Mononuclear cell (primary cell): Measurements from ENCODE around the gene FBXL5. TPM values are rescaled to one million over a fixed set of nuclear protein-coding genes. Genes with fewer than 3 reads are reported as not detected.
A peak's percentile ranks its signal among the peaks of the same experiment; 100 is the strongest.

Source experiments
- H3K27me3 ChIP-seq: 2 replicates; pipeline ENCODE4 v1.6.0; 2011; ENCODE audit warnings: low read length, control low read depth; ENCODE audit not compliant: insufficient read depth
- H3K4me1 ChIP-seq: 2 replicates; pipeline ENCODE4 v1.5.1; 2011; ENCODE audit warnings: mild to moderate bottlenecking, low read length, control low read depth; ENCODE audit not compliant: insufficient read depth
- H3K4me3 ChIP-seq: 2 replicates; pipeline ENCODE4 v1.5.1; 2011; ENCODE audit warnings: mild to moderate bottlenecking, low read length, moderate library complexity
- H3K9me3 ChIP-seq: 2 replicates; pipeline ENCODE4 v1.5.1; 2011; ENCODE audit warnings: low read depth, mild to moderate bottlenecking, control low read depth, low read length
- total RNA-seq: library from RNA; depleted of rRNA; stranded (reverse); fragments of >200 nt; gene quantifications from one replicate; pipeline ENCODE4 v1.2.3, GENCODE V29; 2012

Gene FBXL5
- total RNA-seq, 1 donor: 245 TPM

DNA sequence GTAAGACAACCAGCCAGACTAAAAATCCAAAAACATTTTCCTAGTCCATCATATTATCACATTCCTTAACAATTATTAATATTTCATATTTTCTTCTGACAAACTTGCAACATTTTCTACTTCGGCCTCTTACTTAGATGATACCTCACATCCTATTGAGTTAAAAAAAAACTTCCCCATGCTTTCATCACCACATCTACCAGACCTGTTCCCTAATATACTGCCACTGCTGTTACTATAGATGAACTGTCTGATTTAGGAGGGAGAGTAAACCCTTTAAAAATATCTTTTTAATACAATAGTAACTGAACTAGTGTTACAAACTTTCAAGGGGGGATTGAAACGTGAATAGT, 28.0 kb upstream of the FBXL5 start:
- Histone ChIP-seq H3K4me1 (peaks cover 37% of the 10 kb centered on the region), H3K4me3 (no peak overlapping the region), H3K9me3 (no peaks in the 10 kb centered on the region), H3K27me3 (no peaks in the 10 kb centered on the region)

DNA sequence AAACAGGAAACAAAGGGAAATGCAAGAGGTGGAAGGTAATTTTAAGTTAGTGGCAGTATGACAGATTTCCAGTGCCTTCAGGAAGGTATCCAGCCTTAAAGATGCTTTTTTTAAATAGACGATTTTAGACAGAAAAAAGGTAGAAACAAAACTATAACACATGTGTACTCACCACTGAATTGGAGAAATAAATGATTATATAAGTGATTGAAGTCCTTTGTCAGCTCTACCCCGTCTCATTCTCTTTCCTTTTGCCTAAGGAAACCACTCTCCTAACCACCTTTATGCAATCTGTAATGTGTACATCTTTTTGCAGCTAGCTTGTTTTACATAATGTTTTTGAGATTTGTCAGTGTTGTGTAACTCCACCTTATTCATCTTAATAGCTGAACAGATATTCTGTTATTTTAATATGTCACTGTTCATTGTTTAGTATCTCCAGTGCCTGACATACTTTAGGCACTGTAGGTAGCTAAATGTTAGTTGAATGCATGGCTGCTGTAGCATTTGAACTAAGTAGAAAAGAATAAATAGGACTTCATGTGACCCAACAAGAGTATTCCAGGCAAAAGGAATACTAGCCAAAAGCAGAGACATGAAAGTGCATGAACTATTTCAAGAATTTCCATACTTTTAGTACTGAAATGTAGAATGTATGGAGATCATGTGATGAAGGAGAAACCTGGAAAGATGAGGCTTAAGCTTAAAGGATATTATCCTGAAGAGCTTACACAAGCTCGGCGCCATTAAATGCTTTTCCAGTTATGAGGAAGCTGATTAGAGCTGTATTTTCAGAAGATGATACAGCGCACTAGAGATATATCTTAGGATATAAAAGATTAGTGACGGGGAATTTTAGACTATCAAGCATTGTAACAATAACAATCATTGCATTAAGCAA, 27.3 kb upstream of the FBXL5 start:
- H3K4me1 ChIP-seq: peaks cover 35% of the 10 kb centered on the region
- H3K4me3 ChIP-seq: peak overlapping the region; percentile 86

GRCh38 chr4:15681372-15682241, 26.4 kb upstream of the FBXL5 start, which contains the start of gene FAM200B:
Gene FAM200B, plus strand, starts transcription at chr4:15681827. Its CDS starts 5,151 bp downstream, at chr4:15686978.
- Histone ChIP-seq H3K4me1 (peaks cover 39% of the 10 kb centered on the region), H3K9me3 (no peaks in the 10 kb centered on the region), H3K27me3 (no peaks in the 10 kb centered on the region), H3K4me3 (peak within 1 kb of the TSS; percentile 86)

More for the DNA sequence above, 27.3 kb upstream of the FBXL5 start:
- Histone ChIP-seq H3K27me3 (no peaks in the 10 kb centered on the region), H3K9me3 (no peaks in the 10 kb centered on the region)

DNA sequence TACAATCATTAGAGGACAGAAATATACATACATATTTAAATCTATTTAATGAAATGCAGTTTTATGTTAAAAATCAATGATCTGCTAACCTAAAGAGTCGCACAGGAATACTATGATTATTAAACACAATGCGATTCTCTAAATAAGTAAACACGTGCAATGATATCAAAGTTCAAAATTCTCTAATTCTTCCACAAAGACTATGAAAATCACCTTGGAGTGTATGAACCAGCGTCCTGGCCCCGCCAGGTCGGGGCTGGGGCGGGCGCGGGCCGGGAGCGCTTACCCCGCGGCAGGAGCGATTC, 25.9 kb upstream of the FBXL5 start:
- H3K4me1 ChIP-seq: peaks cover 39% of the 10 kb centered on the region
- H3K9me3 ChIP-seq: no peaks in the 10 kb centered on the region
- H3K27me3 ChIP-seq: no peaks in the 10 kb centered on the region
- peak overlapping the region; percentile 86 for H3K4me3 ChIP-seq

DNA sequence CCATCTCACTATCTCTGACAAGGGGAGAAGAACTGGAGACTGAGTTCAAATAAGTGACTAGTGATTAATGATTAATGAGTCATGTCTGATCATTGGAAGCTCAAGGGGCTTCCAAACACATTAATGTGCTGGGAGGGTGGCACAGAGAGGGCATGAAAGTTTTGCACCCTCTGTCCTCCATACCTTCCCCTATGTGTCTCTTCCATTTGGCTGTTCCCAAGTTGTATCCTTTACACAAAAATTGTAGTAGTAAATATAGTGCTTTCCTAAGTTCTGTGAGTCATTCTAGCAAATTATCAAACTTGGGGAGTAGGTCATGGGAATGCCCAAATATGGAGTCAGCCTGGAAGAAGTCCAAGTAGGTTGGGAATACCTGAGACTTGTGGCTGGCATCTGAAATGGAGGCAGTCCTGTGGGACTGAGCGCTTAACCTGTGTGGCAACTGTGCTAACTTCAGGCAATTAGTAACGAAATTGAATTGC, 22.4 kb upstream of the FBXL5 start:
- H3K4me3 ChIP-seq: no peak overlapping the region
- no peaks in the 10 kb centered on the region for H3K9me3 ChIP-seq
- peaks cover 47% of the 10 kb centered on the region for H3K4me1 ChIP-seq
- H3K27me3 ChIP-seq: no peaks in the 10 kb centered on the region

DNA sequence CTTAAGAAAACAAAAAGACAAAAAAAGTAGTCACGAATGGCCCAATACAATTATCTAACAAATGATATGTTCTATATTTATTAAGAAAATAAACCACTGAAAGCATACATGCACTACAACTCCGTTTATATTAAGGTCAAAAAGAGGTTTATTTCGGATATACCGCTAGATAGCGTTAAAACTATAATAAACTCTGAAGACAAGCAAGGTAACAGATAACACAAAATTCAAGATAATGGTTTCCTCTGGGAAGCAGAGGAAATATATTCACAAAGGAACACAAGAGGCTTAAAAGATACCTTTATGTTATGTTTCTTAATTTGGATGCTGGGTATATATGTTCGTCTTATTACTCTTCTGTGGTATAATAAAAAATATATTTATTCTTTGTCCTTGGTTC, 21.7 kb upstream of the FBXL5 start:
- no peaks in the 10 kb centered on the region for H3K27me3 ChIP-seq
- H3K4me1 ChIP-seq: peaks cover 49% of the 10 kb centered on the region
- no peaks in the 10 kb centered on the region for H3K9me3 ChIP-seq
- H3K4me3 ChIP-seq: no peak overlapping the region

DNA sequence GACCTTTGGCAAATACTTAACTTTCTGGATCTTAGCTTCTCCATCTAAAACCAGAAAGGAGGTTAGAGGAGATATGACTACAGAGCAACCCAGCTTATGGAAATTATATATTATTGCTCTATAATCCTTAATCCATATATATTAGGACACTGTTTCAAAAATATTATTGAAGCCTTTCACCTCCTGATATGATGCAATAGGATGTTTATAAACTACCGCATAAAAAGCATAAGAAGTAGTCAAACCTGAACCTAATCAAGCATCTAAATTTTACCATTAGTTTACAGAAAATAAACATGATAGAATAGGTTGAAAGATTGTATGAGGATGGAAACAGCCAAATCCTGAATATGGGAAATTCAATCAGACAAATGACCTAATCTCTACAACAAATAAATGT, 20.9 kb upstream of the FBXL5 start:
- peaks cover 54% of the 10 kb centered on the region for H3K4me1 ChIP-seq
- H3K27me3 ChIP-seq: no peaks in the 10 kb centered on the region
- no peaks in the 10 kb centered on the region for H3K9me3 ChIP-seq
- no peak overlapping the region for H3K4me3 ChIP-seq

GRCh38 chr4:15675356-15675755, 20.2 kb upstream of the FBXL5 start:
- Histone ChIP-seq H3K27me3 (no peaks in the 10 kb centered on the region), H3K4me1 (peaks cover 53% of the 10 kb centered on the region), H3K4me3 (no peak overlapping the region), H3K9me3 (no peaks in the 10 kb centered on the region)

- Histone ChIP-seq H3K9me3 (no peaks in the 10 kb centered on the region), H3K4me1 (peaks cover 49% of the 10 kb centered on the region), H3K4me3 (no peak overlapping the region), H3K27me3 (no peaks in the 10 kb centered on the region)
These were observed 19.8 kb upstream of the FBXL5 start for GRCh38 chr4:15674926-15675325.

GRCh38 chr4:15674046-15674445, 18.9 kb upstream of the FBXL5 start:
- H3K9me3 ChIP-seq: no peaks in the 10 kb centered on the region
- H3K27me3 ChIP-seq: no peaks in the 10 kb centered on the region
- H3K4me1 ChIP-seq: peaks cover 43% of the 10 kb centered on the region
- no peak overlapping the region for H3K4me3 ChIP-seq

DNA sequence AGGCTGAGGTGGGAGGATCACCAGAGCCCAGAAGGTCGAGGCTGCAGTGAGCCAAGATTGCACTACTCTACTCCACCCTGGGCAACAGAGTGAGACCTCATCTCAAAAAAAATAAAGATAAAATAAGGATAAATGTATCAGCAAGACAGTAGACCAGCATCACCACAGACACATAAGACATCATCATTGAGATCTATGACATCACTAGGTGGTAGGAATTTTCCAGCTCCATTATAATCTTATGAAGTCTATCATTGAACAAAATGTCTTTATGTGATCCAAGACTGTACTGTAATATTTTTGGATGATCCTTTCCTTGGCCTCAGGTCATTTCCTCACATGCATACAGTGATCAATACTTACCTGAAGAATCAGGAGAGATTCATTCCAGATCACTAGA, 18.2 kb upstream of the FBXL5 start:
- no peak overlapping the region for H3K4me3 ChIP-seq
- no peaks in the 10 kb centered on the region for H3K27me3 ChIP-seq
- peaks cover 40% of the 10 kb centered on the region for H3K4me1 ChIP-seq
- H3K9me3 ChIP-seq: no peaks in the 10 kb centered on the region

- Histone ChIP-seq H3K27me3 (no peaks in the 10 kb centered on the region), H3K9me3 (no peaks in the 10 kb centered on the region), H3K4me3 (no peak overlapping the region), H3K4me1 (peaks cover 38% of the 10 kb centered on the region)
These were observed 16.9 kb upstream of the FBXL5 start for GRCh38 chr4:15672101-15672500.

- H3K4me3 ChIP-seq: no peak overlapping the region
- peaks cover 47% of the 10 kb centered on the region for H3K4me1 ChIP-seq
- H3K27me3 ChIP-seq: no peaks in the 10 kb centered on the region
- H3K9me3 ChIP-seq: no peaks in the 10 kb centered on the region
These were observed 15.4 kb upstream of the FBXL5 start for GRCh38 chr4:15670576-15670975.

DNA sequence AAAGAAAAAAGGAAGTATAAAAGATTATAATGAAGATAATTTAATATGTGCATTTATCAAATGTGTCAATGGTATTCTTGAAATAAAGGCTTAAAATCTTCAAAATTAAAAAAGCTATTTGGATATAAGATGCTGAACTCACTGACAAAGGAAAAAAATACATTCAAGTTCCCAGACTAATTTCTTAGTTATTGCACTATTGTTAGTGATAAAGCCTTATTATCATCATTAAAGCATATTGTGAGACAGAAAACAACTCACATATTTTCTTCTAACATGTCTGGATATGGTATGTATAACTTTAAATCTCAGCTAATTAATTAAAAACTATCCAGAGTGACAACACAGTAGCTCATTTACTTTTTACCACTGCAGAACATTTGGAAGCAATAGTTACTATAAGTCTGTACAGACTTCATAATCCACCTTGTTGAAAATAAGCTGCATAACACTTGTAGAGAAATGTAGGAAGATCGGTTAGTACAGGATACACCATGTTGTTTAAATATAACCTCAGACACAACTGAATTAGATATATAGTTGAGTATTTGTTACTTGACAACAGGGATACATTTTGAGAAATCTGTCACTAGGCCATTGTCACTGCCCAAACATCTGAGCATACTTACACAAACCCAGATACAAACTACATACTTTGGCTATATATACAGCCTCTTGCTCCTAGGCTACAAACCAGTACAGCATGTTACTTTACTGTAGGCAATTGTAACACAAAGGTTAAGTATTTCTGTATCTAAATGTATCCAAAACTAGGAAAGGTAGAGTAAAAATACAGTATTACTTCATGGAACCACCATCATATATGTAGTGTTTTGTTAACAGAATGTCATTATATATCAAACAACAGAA, 13.6 kb upstream of the FBXL5 start:
- H3K4me3 ChIP-seq: no peak overlapping the region
- no peaks in the 10 kb centered on the region for H3K27me3 ChIP-seq
- no peaks in the 10 kb centered on the region for H3K9me3 ChIP-seq
- peaks cover 54% of the 10 kb centered on the region for H3K4me1 ChIP-seq
